ENCODE results near the gene LACTBL1.

The LACTBL1 gene

GRCh38 chr1:22955146-22955545 is 17.5 kb downstream of the LACTBL1 start:
- Histone ChIP-seq H3K27ac (ENCODE audit: low read length, poor library complexity, severe bottlenecking) (no peak overlapping the region), H3K23ac (ENCODE audit: low read length in 2 of 2) (no peak overlapping the region), H3K18ac (ENCODE audit: low read depth in 1 of 2, low read length in 2 of 2) (no peak overlapping the region), H3K9me3 (ENCODE audit: control insufficient read depth, low read length) (no peaks in the 10 kb centered on the region), H3K79me1 (replicated peaks; ENCODE audit: low read length, poor library complexity, severe bottlenecking) (no peaks in the 10 kb centered on the region), H2BK120ac (ENCODE audit: low read depth, low read length) (no peak overlapping the region), H3K9ac (ENCODE audit: low read length) (no peak overlapping the region), H2AFZ (ENCODE audit: low read depth, low read length) (no peak overlapping the region), H2AK5ac (ENCODE audit: low read length, severe bottlenecking) (no peak overlapping the region), H2BK15ac (ENCODE audit: low read depth, poor library complexity, severe bottlenecking) (no peak overlapping the region), H3K4ac (ENCODE audit: low read depth in 1 of 2, low read length in 2 of 2) (no peak overlapping the region), H2BK5ac (ENCODE audit: low read depth, low read length, poor library complexity, severe bottlenecking) (no peak overlapping the region), H2BK12ac (ENCODE audit: low read length in 2 of 2) (no peak overlapping the region), H3K14ac (ENCODE audit: low read length in 2 of 2) (no peak overlapping the region), H3K4me1 (ENCODE audit: control insufficient read depth, insufficient read depth, low read depth, low read length) (peaks cover 6% of the 10 kb centered on the region), H3K4me2 (ENCODE audit: low read length, poor library complexity, severe bottlenecking) (no peak overlapping the region), H3K4me3 (ENCODE audit: insufficient read depth in 1 of 2, low read depth in 1 of 2, low read length in 2 of 2) (no peak overlapping the region), H4K91ac (ENCODE audit: low read length) (no peak overlapping the region), H3K36me3 (ENCODE audit: control insufficient read depth in 1 of 2, insufficient read depth in 2 of 2, low read depth in 1 of 2, low read length in 2 of 2) (no peaks in the 10 kb centered on the region), H3K27me3 (ENCODE audit: control insufficient read depth in 1 of 2, insufficient read depth in 1 of 2, low read length in 2 of 2) (peaks cover 47 to 78% of the 10 kb centered on the region in 2 experiments), H4K8ac (ENCODE audit: low read length) (no peak overlapping the region)
- no peak for DNase-seq
- 76% methylated on average over 7 of the region's 7 CpGs for WGBS

- peaks cover 6% of the 10 kb centered on the region for H3K4me1 ChIP-seq (ENCODE audit: control insufficient read depth, insufficient read depth, low read depth, low read length)
- WGBS = 47% methylated on average over 35 of the region's 38 CpGs
- H3K79me1 ChIP-seq (replicated peaks; ENCODE audit: low read length, poor library complexity, severe bottlenecking) = no peaks in the 10 kb centered on the region
Measured at GRCh38 chr1:22953740-22954141, 18.9 kb downstream of the LACTBL1 start.

GRCh38 chr1:22953057-22953739 is 19.5 kb downstream of the LACTBL1 start:
- Histone ChIP-seq H3K23ac (ENCODE audit: low read length in 2 of 2) (no peak overlapping the region), H4K91ac (ENCODE audit: low read length) (no peak overlapping the region), H3K27me3 (ENCODE audit: control insufficient read depth in 1 of 2, insufficient read depth in 1 of 2, low read length in 2 of 2) (peaks cover 35 to 71% of the 10 kb centered on the region in 2 experiments), H3K4me2 (ENCODE audit: low read length, poor library complexity, severe bottlenecking) (no peak overlapping the region), H2BK5ac (ENCODE audit: low read depth, low read length, poor library complexity, severe bottlenecking) (no peak overlapping the region), H3K9me3 (ENCODE audit: control insufficient read depth, low read length) (no peaks in the 10 kb centered on the region), H3K27ac (ENCODE audit: low read length, poor library complexity, severe bottlenecking) (no peak overlapping the region), H3K4ac (ENCODE audit: low read depth in 1 of 2, low read length in 2 of 2) (no peak overlapping the region), H3K18ac (ENCODE audit: low read depth in 1 of 2, low read length in 2 of 2) (no peak overlapping the region), H2BK15ac (ENCODE audit: low read depth, poor library complexity, severe bottlenecking) (no peak overlapping the region), H3K4me3 (ENCODE audit: insufficient read depth in 1 of 2, low read depth in 1 of 2, low read length in 2 of 2) (peak overlapping the region in 1 of 2 experiments; percentile 33), H3K36me3 (ENCODE audit: control insufficient read depth in 1 of 2, insufficient read depth in 2 of 2, low read depth in 1 of 2, low read length in 2 of 2) (no peaks in the 10 kb centered on the region), H2AK5ac (ENCODE audit: low read length, severe bottlenecking) (no peak overlapping the region), H3K79me1 (replicated peaks; ENCODE audit: low read length, poor library complexity, severe bottlenecking) (no peaks in the 10 kb centered on the region), H2BK120ac (ENCODE audit: low read depth, low read length) (no peak overlapping the region), H4K8ac (ENCODE audit: low read length) (no peak overlapping the region), H2BK12ac (ENCODE audit: low read length in 2 of 2) (no peak overlapping the region), H3K4me1 (ENCODE audit: control insufficient read depth, insufficient read depth, low read depth, low read length) (peaks cover 6% of the 10 kb centered on the region), H2AFZ (ENCODE audit: low read depth, low read length) (no peak overlapping the region), H3K9ac (ENCODE audit: low read length) (no peak overlapping the region), H3K14ac (ENCODE audit: low read length in 2 of 2) (no peak overlapping the region)
- no peak for DNase-seq
- WGBS = 58% methylated on average over 92 of the region's 92 CpGs

More at GRCh38 chr1:22953740-22954141, 18.9 kb downstream of the LACTBL1 start:
- Histone ChIP-seq H3K14ac (ENCODE audit: low read length in 2 of 2) (no peak overlapping the region), H2BK120ac (ENCODE audit: low read depth, low read length) (no peak overlapping the region), H2AK5ac (ENCODE audit: low read length, severe bottlenecking) (no peak overlapping the region), H3K4me2 (ENCODE audit: low read length, poor library complexity, severe bottlenecking) (no peak overlapping the region), H2BK5ac (ENCODE audit: low read depth, low read length, poor library complexity, severe bottlenecking) (no peak overlapping the region), H3K18ac (ENCODE audit: low read depth in 1 of 2, low read length in 2 of 2) (no peak overlapping the region), H3K9me3 (ENCODE audit: control insufficient read depth, low read length) (no peaks in the 10 kb centered on the region), H3K27ac (ENCODE audit: low read length, poor library complexity, severe bottlenecking) (no peak overlapping the region), H3K4ac (ENCODE audit: low read depth in 1 of 2, low read length in 2 of 2) (no peak overlapping the region), H3K9ac (ENCODE audit: low read length) (no peak overlapping the region), H3K23ac (ENCODE audit: low read length in 2 of 2) (no peak overlapping the region), H4K91ac (ENCODE audit: low read length) (no peak overlapping the region), H3K4me3 (ENCODE audit: insufficient read depth in 1 of 2, low read depth in 1 of 2, low read length in 2 of 2) (no peak overlapping the region), H3K27me3 (ENCODE audit: control insufficient read depth in 1 of 2, insufficient read depth in 1 of 2, low read length in 2 of 2) (peaks cover 40 to 72% of the 10 kb centered on the region in 2 experiments), H2AFZ (ENCODE audit: low read depth, low read length) (no peak overlapping the region), H4K8ac (ENCODE audit: low read length) (no peak overlapping the region), H2BK12ac (ENCODE audit: low read length in 2 of 2) (no peak overlapping the region), H2BK15ac (ENCODE audit: low read depth, poor library complexity, severe bottlenecking) (no peak overlapping the region), H3K36me3 (ENCODE audit: control insufficient read depth in 1 of 2, insufficient read depth in 2 of 2, low read depth in 1 of 2, low read length in 2 of 2) (no peaks in the 10 kb centered on the region)
- no peak for DNase-seq

- Histone ChIP-seq H4K91ac (ENCODE audit: low read length) (no peak overlapping the region), H2BK15ac (ENCODE audit: low read depth, poor library complexity, severe bottlenecking) (no peak overlapping the region), H2BK12ac (ENCODE audit: low read length in 2 of 2) (no peak overlapping the region), H4K8ac (ENCODE audit: low read length) (no peak overlapping the region), H2AK5ac (ENCODE audit: low read length, severe bottlenecking) (no peak overlapping the region), H3K4me2 (ENCODE audit: low read length, poor library complexity, severe bottlenecking) (no peak overlapping the region), H2BK5ac (ENCODE audit: low read depth, low read length, poor library complexity, severe bottlenecking) (no peak overlapping the region), H3K9ac (ENCODE audit: low read length) (no peak overlapping the region), H3K9me3 (ENCODE audit: control insufficient read depth, low read length) (no peaks in the 10 kb centered on the region), H3K18ac (ENCODE audit: low read depth in 1 of 2, low read length in 2 of 2) (no peak overlapping the region), H3K4ac (ENCODE audit: low read depth in 1 of 2, low read length in 2 of 2) (no peak overlapping the region), H3K27me3 (ENCODE audit: control insufficient read depth in 1 of 2, insufficient read depth in 1 of 2, low read length in 2 of 2) (peaks cover 35 to 75% of the 10 kb centered on the region in 2 experiments), H3K36me3 (ENCODE audit: control insufficient read depth in 1 of 2, insufficient read depth in 2 of 2, low read depth in 1 of 2, low read length in 2 of 2) (no peaks in the 10 kb centered on the region), H2BK120ac (ENCODE audit: low read depth, low read length) (no peak overlapping the region), H3K23ac (ENCODE audit: low read length in 2 of 2) (no peak overlapping the region), H2AFZ (ENCODE audit: low read depth, low read length) (no peak overlapping the region), H3K27ac (ENCODE audit: low read length, poor library complexity, severe bottlenecking) (no peak overlapping the region), H3K4me3 (ENCODE audit: insufficient read depth in 1 of 2, low read depth in 1 of 2, low read length in 2 of 2) (no peak overlapping the region), H3K4me1 (ENCODE audit: control insufficient read depth, insufficient read depth, low read depth, low read length) (peaks cover 6% of the 10 kb centered on the region), H3K14ac (ENCODE audit: low read length in 2 of 2) (no peak overlapping the region), H3K79me1 (replicated peaks; ENCODE audit: low read length, poor library complexity, severe bottlenecking) (no peaks in the 10 kb centered on the region)
- WGBS = 95% methylated on average over 3 of the region's 5 CpGs
- no peak for DNase-seq
Measured at GRCh38 chr1:22952694-22953056, 20.0 kb downstream of the LACTBL1 start.

All from mesenchymal stem cell (in vitro differentiated cells and primary cell).